Skeletal muscle tissue (tissue), 4 donors: ENCODE data around the gene DENND1A. TPM values are rescaled to one million over a fixed set of nuclear protein-coding genes. Genes with fewer than 3 reads are reported as not detected.

Source experiments
- H3K27ac ChIP-seq: one replicate; pipeline ENCODE4 v1.7.0; 2013; ENCODE audit warnings: mild to moderate bottlenecking, low read depth, low read length, inconsistent platforms
- H3K27me3 ChIP-seq, 3 donors: one replicate each; pipeline ENCODE4 v1.7.0; 2013; ENCODE audit warnings: low read length in 3 of 3; ENCODE audit not compliant: control insufficient read depth in 3 of 3, insufficient read depth in 3 of 3
- H3K36me3 ChIP-seq, 3 donors: one replicate each; pipeline ENCODE4 v1.7.0; 2013; ENCODE audit warnings: low read length in 3 of 3; ENCODE audit not compliant: control insufficient read depth in 3 of 3, insufficient read depth in 3 of 3
- H3K4me1 ChIP-seq, 3 donors: one replicate each; pipeline ENCODE4 v1.7.0; 2013; ENCODE audit warnings: low read length in 3 of 3, mild to moderate bottlenecking in 3 of 3; ENCODE audit not compliant: control insufficient read depth in 3 of 3, insufficient read depth in 3 of 3
- H3K4me3 ChIP-seq, 3 donors: one replicate each; pipeline ENCODE4 v1.7.0; 2013; ENCODE audit warnings: low read length in 3 of 3
- H3K9ac ChIP-seq, 3 donors: one replicate each; pipeline ENCODE4 v1.7.0; 2013; ENCODE audit warnings: low read length in 3 of 3, mild to moderate bottlenecking in 3 of 3, moderate library complexity in 2 of 3, low read depth in 1 of 3
- H3K9me3 ChIP-seq, 3 donors: one replicate each; pipeline ENCODE4 v1.7.0; 2013; ENCODE audit warnings: low read length in 3 of 3; ENCODE audit not compliant: control insufficient read depth in 3 of 3
- total RNA-seq: library from RNA; depleted of rRNA; stranded (reverse); fragments of >200 nt; gene quantifications from one replicate; pipeline ENCODE4 v1.2.3, GENCODE V29; 2014
- donor health status: Osteomylitis.

DENND1A gene
- total RNA-seq, 1 donor from 2014 or later: 23.5 TPM

DNA sequence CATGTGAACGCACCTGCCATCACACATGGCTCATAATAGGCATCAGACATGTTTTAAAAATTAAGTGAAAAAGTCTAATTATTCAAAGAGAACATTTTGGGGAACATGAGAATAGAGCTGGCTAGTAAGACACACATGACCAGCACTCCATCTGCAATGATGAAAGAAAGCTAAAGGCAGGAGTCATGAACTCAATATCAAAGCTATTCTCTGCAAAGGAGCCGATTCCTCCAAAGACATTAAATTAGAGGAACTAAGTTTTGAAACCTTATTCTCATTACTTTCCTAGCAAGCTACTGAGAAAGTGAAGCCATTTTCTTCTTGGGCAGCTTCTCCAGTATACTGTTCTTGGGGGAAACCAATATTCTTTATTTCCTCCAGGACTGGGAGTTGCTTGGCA is 401.9 kb downstream of the DENND1A start:
- Histone ChIP-seq H3K9ac (no peak overlapping the region), H3K27ac (no peak overlapping the region), H3K27me3 (no peaks in the 10 kb centered on the region), H3K9me3 (peaks cover 0 to 5% (median 3%) of the 10 kb centered on the region in 3 donors), H3K36me3 (peaks cover 0 to 3% (median 0%) of the 10 kb centered on the region in 3 donors), H3K4me3 (no peak overlapping the region), H3K4me1 (no peaks in the 10 kb centered on the region)

DNA sequence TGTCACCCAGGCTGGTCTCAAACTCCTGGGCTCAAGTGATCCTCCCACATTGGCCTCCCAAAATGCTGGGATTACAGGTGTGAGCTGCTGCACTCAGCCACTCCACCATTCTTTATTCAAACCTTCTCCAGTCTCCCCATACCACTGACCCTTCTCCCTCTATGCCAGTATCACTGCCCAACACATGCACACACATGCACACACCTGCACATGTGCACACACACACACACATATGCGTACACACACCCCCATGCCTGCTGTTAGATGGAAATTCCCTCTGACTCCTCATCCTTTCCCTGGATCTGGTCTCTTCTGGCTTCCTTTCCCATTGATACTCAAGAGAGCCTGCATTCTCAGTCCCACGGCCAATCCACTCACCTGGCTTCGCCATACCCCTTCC is 404.0 kb downstream of the DENND1A start:
- no peaks in the 10 kb centered on the region for H3K4me1 ChIP-seq
- peaks cover 0 to 5% (median 3%) of the 10 kb centered on the region in 3 donors for H3K9me3 ChIP-seq

DNA sequence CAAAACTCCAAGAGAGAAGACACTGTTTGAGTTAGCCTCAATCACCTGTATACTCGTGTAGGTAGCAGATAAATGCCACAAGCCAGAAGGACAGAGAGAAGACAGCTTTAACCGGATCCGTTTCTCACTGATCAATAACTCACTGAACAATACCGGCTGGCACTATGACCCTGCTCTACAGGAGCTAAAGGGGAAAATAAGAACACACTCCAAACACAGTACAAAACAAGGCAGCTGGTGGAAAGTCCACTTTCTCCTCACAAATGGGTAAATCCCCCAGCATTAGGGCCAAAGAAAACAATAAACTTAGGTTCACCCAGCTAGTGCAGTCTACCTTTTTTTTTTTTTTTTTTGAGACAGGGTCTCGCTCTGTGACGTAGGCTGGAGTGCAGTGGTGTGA is 404.5 kb downstream of the DENND1A start:
- peaks cover 0 to 3% (median 0%) of the 10 kb centered on the region in 3 donors for H3K36me3 ChIP-seq
- peaks cover 0 to 4% (median 3%) of the 10 kb centered on the region in 3 donors for H3K9me3 ChIP-seq
- H3K27ac ChIP-seq: no peak overlapping the region
- H3K27me3 ChIP-seq: no peaks in the 10 kb centered on the region
- no peak overlapping the region for H3K4me3 ChIP-seq
- H3K9ac ChIP-seq: no peak overlapping the region
- H3K4me1 ChIP-seq: no peaks in the 10 kb centered on the region

More for the DNA sequence above, 404.0 kb downstream of the DENND1A start:
- H3K27me3 ChIP-seq: no peaks in the 10 kb centered on the region
- no peak overlapping the region for H3K27ac ChIP-seq
- no peak overlapping the region for H3K4me3 ChIP-seq
- H3K36me3 ChIP-seq: peaks cover 0 to 3% (median 0%) of the 10 kb centered on the region in 3 donors
- no peak overlapping the region for H3K9ac ChIP-seq

DNA sequence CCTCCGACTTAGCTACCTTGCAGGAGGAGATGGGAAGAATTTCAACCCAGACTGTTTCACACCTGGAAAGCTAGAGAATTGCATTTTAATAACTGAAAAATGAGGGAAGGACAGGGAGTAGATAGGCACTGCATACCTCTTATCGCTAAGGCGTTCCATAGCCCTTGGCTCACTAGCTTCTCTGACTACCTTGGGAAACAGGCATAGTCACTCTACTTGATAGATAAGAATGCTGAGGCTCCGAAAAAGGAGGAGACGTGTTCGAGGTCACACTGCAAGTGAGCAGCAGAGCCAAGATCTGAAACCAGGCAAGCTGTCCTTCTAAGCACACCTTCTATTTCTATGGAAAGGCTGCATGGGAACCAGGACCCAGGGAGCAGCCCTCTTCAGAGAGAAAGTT is 405.1 kb downstream of the DENND1A start:
- H3K9me3 ChIP-seq: no peaks in the 10 kb centered on the region
- peaks cover 0 to 3% (median 0%) of the 10 kb centered on the region in 3 donors for H3K36me3 ChIP-seq
- H3K27ac ChIP-seq: no peak overlapping the region
- no peak overlapping the region for H3K4me3 ChIP-seq
- no peaks in the 10 kb centered on the region for H3K4me1 ChIP-seq
- H3K9ac ChIP-seq: no peak overlapping the region
- H3K27me3 ChIP-seq: no peaks in the 10 kb centered on the region

DNA sequence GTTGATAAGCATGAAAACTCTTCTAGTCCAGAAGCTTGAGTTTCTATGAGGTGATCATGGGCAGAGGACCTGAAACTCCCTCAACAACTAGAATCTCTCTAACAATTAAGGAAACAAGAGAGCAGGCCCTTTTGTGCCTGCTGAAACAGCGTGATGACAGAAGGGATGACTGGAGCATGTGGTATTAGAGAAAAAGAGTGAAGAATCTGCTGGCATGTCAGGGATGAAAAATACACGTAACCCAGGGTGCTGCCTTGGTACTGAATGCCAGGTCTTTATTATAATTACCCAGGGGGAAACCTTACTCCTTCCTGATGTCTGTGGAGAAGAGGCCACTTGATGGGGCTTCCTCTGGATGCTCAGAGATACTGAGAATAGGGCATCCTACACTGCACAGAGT is 406.1 kb downstream of the DENND1A start:
- H3K9ac ChIP-seq: no peak overlapping the region
- peaks cover 0 to 3% (median 0%) of the 10 kb centered on the region in 3 donors for H3K36me3 ChIP-seq
- no peaks in the 10 kb centered on the region for H3K9me3 ChIP-seq
- H3K27ac ChIP-seq: no peak overlapping the region
- H3K27me3 ChIP-seq: no peaks in the 10 kb centered on the region
- no peak overlapping the region for H3K4me3 ChIP-seq
- no peaks in the 10 kb centered on the region for H3K4me1 ChIP-seq

DNA sequence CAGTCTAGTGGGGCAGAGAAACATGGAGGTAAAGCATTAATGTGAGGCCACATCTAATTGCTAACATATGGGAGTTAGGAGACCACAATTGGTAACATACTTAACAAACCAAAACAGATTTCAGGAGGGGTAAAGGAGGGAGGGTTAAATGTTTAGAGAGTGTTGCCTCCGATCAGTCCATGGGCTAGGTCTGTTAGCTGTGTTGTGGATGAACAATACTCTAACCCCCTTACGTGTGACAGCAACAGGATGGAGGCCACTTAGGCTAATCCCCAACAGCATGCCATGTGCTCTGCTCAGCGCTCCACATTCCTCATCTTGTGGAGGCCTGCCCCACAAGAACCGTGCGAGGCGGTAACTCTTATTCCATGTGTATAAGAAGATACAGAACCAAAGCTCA is 406.9 kb downstream of the DENND1A start:
- Histone ChIP-seq H3K4me1 (no peaks in the 10 kb centered on the region), H3K9ac (no peak overlapping the region), H3K9me3 (no peaks in the 10 kb centered on the region), H3K36me3 (peaks cover 0 to 3% (median 0%) of the 10 kb centered on the region in 3 donors), H3K4me3 (no peak overlapping the region), H3K27me3 (no peaks in the 10 kb centered on the region), H3K27ac (no peak overlapping the region)

DNA sequence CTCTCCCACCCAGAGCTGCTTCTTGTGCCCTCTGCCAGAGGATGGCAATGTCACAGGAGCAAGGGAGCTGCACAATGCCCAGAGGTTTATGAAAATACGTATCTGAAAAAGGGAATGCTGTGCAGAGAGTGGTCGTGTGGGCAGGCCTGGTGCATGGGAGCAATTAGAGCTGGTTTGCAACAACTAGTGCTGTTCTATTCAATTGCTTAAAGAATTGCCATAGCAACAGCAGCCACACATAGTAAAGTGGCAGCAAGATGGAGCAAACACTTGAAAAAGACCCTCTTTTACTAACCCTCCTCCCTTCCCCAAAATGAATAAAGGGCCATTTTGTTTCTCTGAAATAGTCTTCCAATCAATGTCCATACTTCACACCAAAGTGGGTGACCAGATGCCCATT is 407.7 kb downstream of the DENND1A start:
- no peak overlapping the region for H3K27ac ChIP-seq
- H3K4me1 ChIP-seq: no peaks in the 10 kb centered on the region
- no peaks in the 10 kb centered on the region for H3K27me3 ChIP-seq
- H3K9me3 ChIP-seq: no peaks in the 10 kb centered on the region
- peaks cover 0 to 3% (median 0%) of the 10 kb centered on the region in 3 donors for H3K36me3 ChIP-seq
- H3K4me3 ChIP-seq: no peak overlapping the region
- H3K9ac ChIP-seq: no peak overlapping the region

DNA sequence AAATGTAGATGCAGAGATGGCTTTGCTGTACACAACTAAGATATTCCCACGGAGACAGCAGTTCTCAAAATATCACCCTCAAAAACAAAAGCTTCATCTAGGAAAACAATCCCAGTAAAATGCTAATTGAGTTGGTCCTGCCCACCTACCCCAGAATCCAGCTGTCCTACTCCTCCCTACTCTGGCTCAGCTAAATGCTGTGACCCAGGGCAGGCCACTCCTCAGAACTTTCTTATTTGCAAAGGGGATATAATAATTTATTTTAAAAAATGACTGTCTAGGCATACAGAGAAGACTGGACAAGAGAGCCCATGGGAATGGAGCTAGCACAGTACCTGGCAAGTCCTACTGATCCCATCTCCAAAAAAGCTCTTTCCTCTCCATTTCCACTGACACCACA is 411.6 kb downstream of the DENND1A start:
- Histone ChIP-seq H3K4me3 (no peak overlapping the region), H3K27ac (no peak overlapping the region), H3K4me1 (no peaks in the 10 kb centered on the region), H3K9me3 (no peaks in the 10 kb centered on the region), H3K36me3 (no peaks in the 10 kb centered on the region), H3K27me3 (no peaks in the 10 kb centered on the region), H3K9ac (no peak overlapping the region)

DNA sequence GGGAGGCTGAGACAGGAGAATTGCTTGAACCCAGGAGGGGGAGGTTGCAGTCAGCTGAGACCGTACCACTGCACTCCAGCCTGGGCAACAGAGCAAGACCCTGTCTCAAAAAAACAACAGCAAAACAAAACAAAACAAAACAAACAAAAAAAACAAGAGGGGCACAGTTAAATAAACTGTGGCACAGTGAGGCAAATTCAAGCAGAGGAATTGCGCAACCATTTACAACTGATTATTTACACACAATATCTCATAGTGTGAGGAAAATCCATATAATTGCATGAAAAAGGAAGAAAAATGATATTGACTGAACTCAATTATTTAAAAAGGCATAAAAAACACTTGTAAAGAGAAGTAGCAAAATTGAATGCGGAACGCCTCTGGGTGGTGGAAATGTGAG is 412.4 kb downstream of the DENND1A start:
- H3K27ac ChIP-seq: no peak overlapping the region
- no peaks in the 10 kb centered on the region for H3K4me1 ChIP-seq
- no peak overlapping the region for H3K4me3 ChIP-seq
- no peaks in the 10 kb centered on the region for H3K27me3 ChIP-seq
- H3K9ac ChIP-seq: no peak overlapping the region
- H3K36me3 ChIP-seq: no peaks in the 10 kb centered on the region
- H3K9me3 ChIP-seq: no peaks in the 10 kb centered on the region

DNA sequence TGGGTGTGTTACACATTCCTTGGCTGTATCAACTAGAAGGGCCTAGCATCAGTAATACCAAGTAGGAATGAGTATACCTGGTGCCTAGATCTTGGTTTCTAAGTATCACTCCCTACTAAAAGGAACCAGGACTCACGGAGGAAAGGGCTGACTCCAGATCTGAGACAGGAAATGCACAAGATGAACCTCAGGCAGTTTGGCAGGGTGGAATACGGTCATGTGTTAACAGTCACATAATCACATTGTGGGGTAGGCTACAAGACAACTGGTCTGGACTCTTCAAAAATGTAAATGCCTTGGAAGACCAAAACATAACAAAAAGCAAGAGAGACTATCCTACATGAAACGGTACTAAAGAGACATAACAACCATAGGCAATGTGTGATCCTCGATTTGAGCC is 415.2 kb downstream of the DENND1A start:
- H3K36me3 ChIP-seq: no peaks in the 10 kb centered on the region
- no peaks in the 10 kb centered on the region for H3K9me3 ChIP-seq
- no peak overlapping the region for H3K27ac ChIP-seq
- no peak overlapping the region for H3K9ac ChIP-seq
- H3K27me3 ChIP-seq: no peaks in the 10 kb centered on the region
- no peak overlapping the region for H3K4me3 ChIP-seq
- no peaks in the 10 kb centered on the region for H3K4me1 ChIP-seq

DNA sequence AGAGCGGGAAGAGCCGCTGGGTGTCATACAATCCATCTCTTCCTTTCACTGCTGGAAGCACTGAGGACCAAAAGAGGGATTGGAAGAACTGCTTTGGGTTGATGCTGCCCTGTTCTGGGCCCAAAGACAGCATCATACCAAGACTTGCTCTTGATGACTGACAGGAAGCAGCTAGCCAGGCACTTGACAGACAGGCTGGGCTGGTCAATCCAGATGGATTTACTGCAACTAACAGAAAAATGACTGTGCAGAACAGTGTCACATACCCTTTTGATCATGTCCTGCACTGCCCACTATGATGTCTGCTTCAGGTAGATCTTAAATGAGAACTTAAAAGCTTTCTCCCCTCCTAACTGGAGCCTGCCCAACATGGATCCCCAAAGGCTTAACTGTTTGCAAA is 416.4 kb downstream of the DENND1A start:
- H3K9ac ChIP-seq: no peak overlapping the region
- no peak overlapping the region for H3K4me3 ChIP-seq
- H3K9me3 ChIP-seq: no peaks in the 10 kb centered on the region
- H3K27ac ChIP-seq: no peak overlapping the region
- no peaks in the 10 kb centered on the region for H3K4me1 ChIP-seq
- H3K27me3 ChIP-seq: no peaks in the 10 kb centered on the region
- H3K36me3 ChIP-seq: no peaks in the 10 kb centered on the region
